Testis (tissue), 3 donors: ENCODE results near the gene GOLPH3L. TPM values are rescaled to one million over a fixed set of nuclear protein-coding genes. Genes with fewer than 3 reads are reported as not detected.

Experiments used
- DNase-seq: peaks from one replicate; pipeline ENCODE4 v3.0.0-alpha.2; 2019
- H3K27ac ChIP-seq, 2 donors: fragments of 200-600 bp; sonication (generic); one replicate each; pipeline ENCODE4 v1.5.1; 2019
- H3K27me3 ChIP-seq: fragments of 200-600 bp; sonication (generic); one replicate; pipeline ENCODE4 v1.5.1; 2019
- H3K36me3 ChIP-seq: fragments of 200-600 bp; sonication (generic); one replicate; pipeline ENCODE4 v1.5.1; 2017; ENCODE audit warnings: low read depth; ENCODE audit errors: missing control alignments
- H3K4me1 ChIP-seq: fragments of 200-600 bp; sonication (generic); one replicate; pipeline ENCODE4 v1.5.1; 2019
- H3K4me3 ChIP-seq, 2 donors: fragments of 200-600 bp; sonication (generic); one replicate each; pipeline ENCODE4 v1.5.1; 2017 to 2019
- H3K9me3 ChIP-seq: fragments of 200-600 bp; sonication (generic); one replicate; pipeline ENCODE4 v1.5.1; 2017
- CTCF ChIP-seq, 3 experiments: fragments of 450-650 bp in 2 of 3; fragments of 200-600 bp in 1 of 3; sonication (generic) in 1 of 3; IDR thresholded peaks; one replicate each; pipeline ENCODE4 v1.5.1; 2016 to 2019; ENCODE audit warnings: antibody characterized with exemption in 3 of 3, mild to moderate bottlenecking in 2 of 3, moderate library complexity in 1 of 3
- POLR2A ChIP-seq: fragments of 450-650 bp; IDR thresholded peaks from one replicate; pipeline ENCODE4 v1.6.1; 2017; ENCODE audit warnings: antibody characterized with exemption, mild to moderate bottlenecking, moderate library complexity
- WGBS, 2 donors: methylation state at CpG; one replicate each; pipeline ENCODE4 v1.1.5; 2018; 5-methylcytosine and 5-hydroxymethylcytosine counted together
- intact Hi-C: fragments of 100-400 bp; cut with DNase I; formaldehyde crosslinking; loops from one replicate; pipeline ENCODE4 v1.15.1; 2023; ENCODE audit warnings: low total_unique reads
- polyA plus RNA-seq: library from polyadenylated mRNA; stranded (reverse); fragments of 350-450 nt; fragmentation: Illumina TruSeq; extraction: RNeasy Lipid Tissue Mini Kit (QIAGEN cat#74804); gene quantifications from one replicate; pipeline ENCODE4 v1.2.3, GENCODE V29; 2014; ENCODE audit warnings: low read depth, low replicate concordance; ENCODE audit not compliant: insufficient read depth
- total RNA-seq, 2 donors: library from RNA; depleted of rRNA; stranded (reverse); fragments of >200 nt; gene quantifications; one replicate each; pipeline ENCODE4 v1.2.3, GENCODE V29; 2016

Gene GOLPH3L
- total and polyA plus RNA-seq, 3 donors from 2014 or later: 18.7 to 26.8 (median 19.9) TPM

GRCh38 chr1:150615346-150616201, 81.4 kb downstream of the GOLPH3L start:
- TF ChIP-seq CTCF (IDR thresholded peaks at IDR 0.05) (no peak), POLR2A (no peak)
- 93 to 94% methylated on average over 12 of the region's 12 CpGs for WGBS, 2 donors
- Histone ChIP-seq H3K27me3 (no peaks in the 10 kb centered on the region), H3K4me3 (no peak overlapping the region), H3K4me1 (peaks cover 31% of the 10 kb centered on the region), H3K36me3 (no peaks in the 10 kb centered on the region), H3K27ac (no peak overlapping the region), H3K9me3 (no peaks in the 10 kb centered on the region)
- intact Hi-C loops: no loop called here
- DNase-seq: no peak

GRCh38 chr1:150613061-150613920, 83.7 kb downstream of the GOLPH3L start:
- intact Hi-C loops: no loop called here
- 63 to 66% methylated on average over 12 of the region's 12 CpGs for WGBS, 2 donors
- H3K4me3 ChIP-seq: no peak overlapping the region

GRCh38 chr1:150612014-150612345, 85.0 kb downstream of the GOLPH3L start:
- no peaks in the 10 kb centered on the region for H3K27me3 ChIP-seq
- H3K4me3 ChIP-seq: no peak overlapping the region
- no peak for TF ChIP-seq CTCF (IDR thresholded peaks at IDR 0.05)
- no peak for TF ChIP-seq POLR2A
- H3K9me3 ChIP-seq: no peaks in the 10 kb centered on the region
- no peaks in the 10 kb centered on the region for H3K36me3 ChIP-seq
- H3K4me1 ChIP-seq: peaks cover 30% of the 10 kb centered on the region
- peak overlapping the region; percentile 11 to 74 for H3K27ac ChIP-seq
- DNase-seq: no peak
- 95 to 96% methylated on average over 3 of the region's 3 CpGs for WGBS, 2 donors
- intact Hi-C loops: no loop called here

More at GRCh38 chr1:150613061-150613920, 83.7 kb downstream of the GOLPH3L start:
- no peaks in the 10 kb centered on the region for H3K27me3 ChIP-seq
- no peak for DNase-seq
- no peaks in the 10 kb centered on the region for H3K36me3 ChIP-seq
- H3K27ac ChIP-seq: peak overlapping the region; percentile 72 to 74
- TF ChIP-seq CTCF (IDR thresholded peaks at IDR 0.05) (no peak), POLR2A (no peak)
- peaks cover 30% of the 10 kb centered on the region for H3K4me1 ChIP-seq
- no peaks in the 10 kb centered on the region for H3K9me3 ChIP-seq

- intact Hi-C loops: no loop called here
- DNase-seq: no peak
- no peak overlapping the region for H3K4me3 ChIP-seq
- no peaks in the 10 kb centered on the region for H3K36me3 ChIP-seq
- WGBS, 2 donors: 85 to 96% methylated on average over 4 of the region's 4 CpGs
- no peaks in the 10 kb centered on the region for H3K27me3 ChIP-seq
- peak overlapping the region; percentile 57 to 74 for H3K27ac ChIP-seq
- no peaks in the 10 kb centered on the region for H3K9me3 ChIP-seq
- H3K4me1 ChIP-seq: peaks cover 30% of the 10 kb centered on the region
- TF ChIP-seq POLR2A (no peak), CTCF (IDR thresholded peaks at IDR 0.05) (no peak)
Measured at GRCh38 chr1:150610576-150610975, 86.4 kb downstream of the GOLPH3L start.
